Right cardiac atrium (tissue), 5 donors: ENCODE measurements around the gene ASB10. TPM values are rescaled to one million over a fixed set of nuclear protein-coding genes. Genes with fewer than 3 reads are reported as not detected.

ENCODE experiments used
- ATAC-seq, 2 donors: fragments of 200-7000 bp; cut with Tn5 transposase; one replicate each; pipeline versions ENCODE4 v1.8.0 to v1.9.1; 2020; ENCODE audit warnings: moderate library complexity in 2 of 2, mild to moderate bottlenecking in 1 of 2
- DNase-seq, 3 donors: peaks; one replicate each; pipeline ENCODE4 v3.0.0-alpha.2; 2020
- H3K27ac ChIP-seq: one replicate; pipeline ENCODE4 v1.5.1; 2013; ENCODE audit warnings: mild to moderate bottlenecking, low read length, control low read depth, moderate library complexity
- H3K27me3 ChIP-seq: one replicate; pipeline ENCODE4 v1.6.1; 2013; ENCODE audit not compliant: control insufficient read depth, insufficient read depth
- H3K4me1 ChIP-seq: one replicate; pipeline ENCODE4 v1.6.1; 2013; ENCODE audit warnings: low read length; ENCODE audit not compliant: control insufficient read depth, insufficient read depth
- H3K4me3 ChIP-seq: one replicate; pipeline ENCODE4 v1.5.1; 2013; ENCODE audit warnings: low read length, control low read depth
- H3K9me3 ChIP-seq: one replicate; pipeline ENCODE4 v1.6.1; 2013; ENCODE audit warnings: low read length; ENCODE audit not compliant: control insufficient read depth
- WGBS: extraction: QIAGEN DNeasy Blood & Tissue Kit; methylation state at CpG from one replicate; pipeline ENCODE4 v1.1.7; 2013; 5-methylcytosine and 5-hydroxymethylcytosine counted together
- intact Hi-C, 4 donors: fragments of 100-400 bp; cut with DNase I; formaldehyde crosslinking; loops; one replicate each; pipeline versions ENCODE4 v1.11.0 to v1.14.0; 2022 to 2023
- long read RNA-seq, 4 donors: library from polyadenylated mRNA; unstranded; transcript quantifications; one replicate each; pipeline ENCODE4 v2.0.0, GENCODE V29; 2020 to 2021
- polyA plus RNA-seq: library from polyadenylated mRNA; stranded (reverse); fragments of 200-250 nt; gene quantifications from one replicate; pipeline ENCODE4 v1.2.3, GENCODE V29; 2013
- total RNA-seq, 4 donors: library from RNA; stranded (reverse); fragmentation: NEBNext Ultra II Directional; extraction: Animal tissue kit (Norgen Biotek cat#: 25700); gene quantifications; one replicate each; pipeline ENCODE4 v1.2.1, GENCODE V29; 2021
- donor health status: healthy with polysubstance abuse.
- donor health status: DM: no; HTN: yes; CAD: no.
- donor health status: DM: no; HTN: no; CAD: no.
- donor health status: DM: no; HTN: yes; CAD: no; lungs with severe emphysema.
- donor health status: DM: yes; HTN: yes; CAD: no.

The ASB10 gene
- 10 to 100 TPM in 3 of 4 donors, 1 to 10 TPM in 1; 4.5 to 21.0 (median 14.0) TPM for total RNA-seq
- polyA plus RNA-seq = 14.3 TPM
- long read RNA-seq, donor 1, transcript ASB10-204 (6 exons, 1,694 nt) = minor isoform, 13 of 44 reads
- long read RNA-seq, donor 1, transcript ASB10-202 (6 exons, 1,738 nt) = major isoform, 27 of 44 reads
- long read RNA-seq, donor 1, partial matches to known transcripts = 3 of 44 reads
- long read RNA-seq, donor 1, other reads (novel, unspliced or antisense) = 1 of 44 reads
- long read RNA-seq, donor 2, transcript ASB10-202 (6 exons, 1,738 nt) = minor isoform, 14 of 43 reads
- long read RNA-seq, donor 2, transcript ASB10-204 (6 exons, 1,694 nt) = major isoform, 19 of 43 reads
- long read RNA-seq, donor 2, partial matches to known transcripts = 5 of 43 reads
- long read RNA-seq, donor 2, other reads (novel, unspliced or antisense) = 5 of 43 reads
- long read RNA-seq, donor 3, transcript ASB10-202 (6 exons, 1,738 nt) = minor isoform, 18 of 40 reads
- long read RNA-seq, donor 3, transcript ASB10-204 (6 exons, 1,694 nt) = major isoform, 19 of 40 reads
- long read RNA-seq, donor 3, partial matches to known transcripts = 1 of 40 reads
- long read RNA-seq, donor 3, other reads (novel, unspliced or antisense) = 2 of 40 reads
- long read RNA-seq, donor 4, transcript ASB10-202 (6 exons, 1,738 nt) = major isoform, 16 of 45 reads
- long read RNA-seq, donor 4, transcript ASB10-204 (6 exons, 1,694 nt) = minor isoform, 15 of 45 reads
- long read RNA-seq, donor 4, partial matches to known transcripts = 8 of 45 reads
- long read RNA-seq, donor 4, other reads (novel, unspliced or antisense) = 6 of 45 reads

GRCh38 chr7:151186640-151187408 is at the start of gene ASB10:
TSS of gene ASB10 (minus strand) at chr7:151187250. CDS start at chr7:151187130, 120 bp downstream.
- intact Hi-C loops = no loop called here
- WGBS = 55% methylated on average over 22 of the region's 22 CpGs

GRCh38 chr7:151236406-151236805 is 49.4 kb upstream of the ASB10 start:
- WGBS = 86% methylated on average over 13 of the region's 13 CpGs
- intact Hi-C loops = no loop called here
- no peaks in the 10 kb centered on the region for H3K9me3 ChIP-seq
- no peak overlapping the region for H3K27ac ChIP-seq
- ATAC-seq (no peak), DNase-seq (no peak)
- no peaks in the 10 kb centered on the region for H3K4me1 ChIP-seq
- H3K4me3 ChIP-seq = no peak overlapping the region
- H3K27me3 ChIP-seq = no peaks in the 10 kb centered on the region

More at GRCh38 chr7:151186640-151187408, at the start of gene ASB10:
- peak in 1 of 3 donors; percentile 60 for DNase-seq
- Histone ChIP-seq H3K9me3 (no peaks in the 10 kb centered on the region), H3K4me1 (no peaks in the 10 kb centered on the region), H3K27me3 (no peaks in the 10 kb centered on the region), H3K4me3 (peak within 1 kb of the TSS; percentile 8), H3K27ac (peak within 1 kb of the TSS; percentile 85)
- peak; percentile 77 to 78 for ATAC-seq

GRCh38 chr7:151235091-151235787 is 48.2 kb upstream of the ASB10 start:
- Histone ChIP-seq H3K4me3 (no peak overlapping the region), H3K27ac (no peak overlapping the region), H3K9me3 (no peaks in the 10 kb centered on the region), H3K4me1 (no peaks in the 10 kb centered on the region), H3K27me3 (no peaks in the 10 kb centered on the region)
- ATAC-seq (no peak), DNase-seq (peak in 1 of 3 donors; percentile 60)
- intact Hi-C loops = no loop called here
- WGBS = 82% methylated on average over 28 of the region's 28 CpGs

GRCh38 chr7:151233804-151234203 is 46.8 kb upstream of the ASB10 start:
- 77% methylated on average over 9 of the region's 9 CpGs for WGBS
- no peak overlapping the region for H3K4me3 ChIP-seq
- H3K27ac ChIP-seq = no peak overlapping the region
- H3K9me3 ChIP-seq = no peaks in the 10 kb centered on the region
- ATAC-seq (no peak), DNase-seq (peak in 1 of 3 donors; percentile 60)
- H3K4me1 ChIP-seq = no peaks in the 10 kb centered on the region
- no peaks in the 10 kb centered on the region for H3K27me3 ChIP-seq
- intact Hi-C loops = no loop called here

- H3K27me3 ChIP-seq = no peaks in the 10 kb centered on the region
Measured at GRCh38 chr7:151232917-151233701, 46.1 kb upstream of the ASB10 start.

GRCh38 chr7:151232091-151232916 is 45.3 kb upstream of the ASB10 start, which contains the start of gene CHPF2:
TSS of gene CHPF2 (plus strand) at chr7:151232483. CDS start at chr7:151234012, 1,529 bp downstream.
- H3K27me3 ChIP-seq = no peaks in the 10 kb centered on the region
- H3K4me3 ChIP-seq = peak within 1 kb of the TSS; percentile 72
- ATAC-seq (peak; percentile 95 to 96), DNase-seq (peak; percentile 93 to 97 (median 96))
- under 1% methylated on average over 79 of the region's 79 CpGs for WGBS
- intact Hi-C loops = no loop called here
- no peaks in the 10 kb centered on the region for H3K9me3 ChIP-seq
- H3K4me1 ChIP-seq = no peaks in the 10 kb centered on the region
- H3K27ac ChIP-seq = peak within 1 kb of the TSS; percentile 42

More at GRCh38 chr7:151232917-151233701, 46.1 kb upstream of the ASB10 start:
- Histone ChIP-seq H3K9me3 (no peaks in the 10 kb centered on the region), H3K27ac (peak overlapping the region; percentile 42), H3K4me1 (no peaks in the 10 kb centered on the region), H3K4me3 (peak overlapping the region; percentile 72)
- ATAC-seq (peak; percentile 29 to 72), DNase-seq (peak; percentile 59 to 66 (median 64))
- intact Hi-C loops = no loop called here
- WGBS = 8% methylated on average over 36 of the region's 36 CpGs

- H3K9me3 ChIP-seq = no peaks in the 10 kb centered on the region
- WGBS = 56% methylated on average over 1 of the region's 1 CpG
- intact Hi-C loops = no loop called here
- no peak overlapping the region for H3K27ac ChIP-seq
- H3K27me3 ChIP-seq = no peaks in the 10 kb centered on the region
- H3K4me1 ChIP-seq = peaks cover 3% of the 10 kb centered on the region
- DNase-seq (no peak), ATAC-seq (no peak)
- no peak overlapping the region for H3K4me3 ChIP-seq
Measured at GRCh38 chr7:151231080-151231479, 44.0 kb upstream of the ASB10 start.

- Histone ChIP-seq H3K27me3 (no peaks in the 10 kb centered on the region), H3K4me3 (no peak overlapping the region), H3K9me3 (no peaks in the 10 kb centered on the region), H3K4me1 (peaks cover 6% of the 10 kb centered on the region), H3K27ac (no peak overlapping the region)
- intact Hi-C loops = no loop called here
- peak in 1 of 3 donors; percentile 28 for DNase-seq
- ATAC-seq = no peak
- WGBS = 91% methylated on average over 10 of the region's 10 CpGs
Measured at GRCh38 chr7:151229249-151229648, 42.2 kb upstream of the ASB10 start.
